Measurements from ENCODE around the gene TMPRSS6. TPM values are rescaled to one million over a fixed set of nuclear protein-coding genes. Genes with fewer than 3 reads are reported as not detected.

Gene TMPRSS6
- total RNA-seq, 1 experiment from 2014 or later: 0.39 TPM

DNA sequence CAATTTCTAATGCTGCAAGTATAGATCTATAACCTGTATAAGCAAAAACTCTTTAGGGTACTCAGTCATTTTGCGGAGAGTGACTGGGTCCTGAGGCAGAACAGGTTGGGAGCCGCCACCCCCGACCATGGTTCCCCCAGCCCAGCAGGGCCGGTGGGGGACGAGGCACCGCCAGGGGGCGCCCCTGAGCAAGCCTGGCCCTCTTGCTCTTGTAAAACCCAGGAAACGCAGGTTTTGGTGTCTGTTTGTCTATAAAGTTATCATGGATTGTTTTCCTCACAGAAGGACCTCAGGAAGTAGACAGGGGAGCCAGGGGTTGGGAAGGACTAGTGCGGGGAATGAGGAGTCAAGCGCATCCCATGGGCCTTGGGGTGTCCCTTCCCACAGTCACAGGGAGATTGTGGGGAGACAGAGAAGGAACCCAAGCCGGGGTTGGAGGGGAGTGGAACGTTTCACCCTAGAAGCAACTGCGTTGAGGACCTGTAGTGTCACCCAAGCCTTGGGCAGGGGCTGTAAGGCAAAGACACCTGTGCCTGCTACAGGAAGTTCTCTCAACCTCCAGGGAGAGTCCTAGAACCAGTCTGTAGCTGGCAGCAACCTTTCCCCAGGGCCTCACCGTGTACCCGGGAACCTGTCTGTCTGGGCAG, 31.6 kb downstream of the TMPRSS6 start:
- H3K27me3 ChIP-seq (ENCODE audit: insufficient read depth, low read length): peaks cover 18% of the 10 kb centered on the region
- no peaks in the 10 kb centered on the region for H3K9me3 ChIP-seq (ENCODE audit: control insufficient read depth in 1 of 2, insufficient read depth in 1 of 2, low read depth in 1 of 2, low read length in 2 of 2)
- H3K9ac ChIP-seq (ENCODE audit: low read length): no peak overlapping the region
- no peaks in the 10 kb centered on the region for H3K9me2 ChIP-seq (ENCODE audit: insufficient read depth)
- DNase-seq (ENCODE audit: low read depth, low spot score): peak; percentile 26
- no TSS peak for BruUV-seq (replicated peaks)
- no peaks in the 10 kb centered on the region for H3K79me2 ChIP-seq (ENCODE audit: insufficient read depth, low read length)
- ChIA-PET POLR2A (interaction anchor here (0.7 kb wide), 1 partner anchor 827 kb away, joined by 3 read pairs; no protein-coding TSS in a partner anchor), CTCF (interaction anchor here (0.8 kb wide), 1 partner anchor 44 kb away, joined by 3 read pairs; no protein-coding TSS in a partner anchor), RAD21 (ENCODE audit: low non-redundant PET in 1 of 2, low total read pairs in 2 of 2, uncharacterized antibody in 2 of 2, unreplicated experiment in 2 of 2) (no interaction called here)
- H3K4me3 ChIP-seq (replicated peaks in 1 of 2; ENCODE audit: low read depth in 1 of 2, low read length in 2 of 2): no peak overlapping the region
- no peak overlapping the region for H3K27ac ChIP-seq (ENCODE audit: low read depth, low read length)
- peak overlapping the region; percentile 61 for H2AFZ ChIP-seq (ENCODE audit: low read depth, low read length, poor library complexity, severe bottlenecking)
- intact Hi-C loops (cut with micrococcal nuclease): loop anchor here (1.0 kb wide), 1 partner anchor 119 kb away; no protein-coding TSS in a partner anchor
- no peaks in the 10 kb centered on the region for H4K20me1 ChIP-seq (ENCODE audit: insufficient read depth)
- H3K4me2 ChIP-seq (ENCODE audit: low read length): no peak overlapping the region
- peak; percentile 92 for ATAC-seq
- peaks cover 0 to 5% of the 10 kb centered on the region in 2 experiments; a peak in 2 of 4 replicates for H3K4me1 ChIP-seq (ENCODE audit: control insufficient read depth in 1 of 2, insufficient read depth in 2 of 2, low read length in 2 of 2)
- no peaks in the 10 kb centered on the region for H3K36me3 ChIP-seq (ENCODE audit: control insufficient read depth in 1 of 2, insufficient read depth in 2 of 2, low read length in 2 of 2)
- TF ChIP-seq SIN3A (IDR thresholded peaks at IDR 0.05; ENCODE audit: low read depth) (no peak), EZH2 (IDR thresholded peaks at IDR 0.05) (no peak), ZNF274 (IDR thresholded peaks at IDR 0.05; ENCODE audit: low read depth, low read length) (no peak), ZFX (IDR thresholded peaks at IDR 0.05) (no peak), CBX3 (IDR thresholded peaks at IDR 0.05; ENCODE audit: low read depth) (no peak), POLR2AphosphoS5 (IDR thresholded peaks at IDR 0.05; ENCODE audit: low read depth, low read length) (no peak), JUND (IDR thresholded peaks at IDR 0.05) (no peak), EGR1 (IDR thresholded peaks at IDR 0.05; ENCODE audit: low read depth) (no peak), YY1 (IDR thresholded peaks at IDR 0.05; ENCODE audit: extremely low read depth, insufficient replicate concordance, low read depth, low read length) (no peak), EZH2phosphoT487 (IDR thresholded peaks at IDR 0.05; ENCODE audit: borderline replicate concordance) (no peak), RAD21 (IDR thresholded peaks at IDR 0.05; ENCODE audit: low read depth) (peak; percentile 83)
- TF ChIP-seq, protein P1, sequence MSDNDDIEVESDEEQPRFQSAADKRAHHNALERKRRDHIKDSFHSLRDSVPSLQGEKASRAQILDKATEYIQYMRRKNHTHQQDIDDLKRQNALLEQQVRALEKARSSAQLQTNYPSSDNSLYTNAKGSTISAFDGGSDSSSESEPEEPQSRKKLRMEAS (IDR thresholded peaks at IDR 0.05): no peak
- TF ChIP-seq, protein P2, sequence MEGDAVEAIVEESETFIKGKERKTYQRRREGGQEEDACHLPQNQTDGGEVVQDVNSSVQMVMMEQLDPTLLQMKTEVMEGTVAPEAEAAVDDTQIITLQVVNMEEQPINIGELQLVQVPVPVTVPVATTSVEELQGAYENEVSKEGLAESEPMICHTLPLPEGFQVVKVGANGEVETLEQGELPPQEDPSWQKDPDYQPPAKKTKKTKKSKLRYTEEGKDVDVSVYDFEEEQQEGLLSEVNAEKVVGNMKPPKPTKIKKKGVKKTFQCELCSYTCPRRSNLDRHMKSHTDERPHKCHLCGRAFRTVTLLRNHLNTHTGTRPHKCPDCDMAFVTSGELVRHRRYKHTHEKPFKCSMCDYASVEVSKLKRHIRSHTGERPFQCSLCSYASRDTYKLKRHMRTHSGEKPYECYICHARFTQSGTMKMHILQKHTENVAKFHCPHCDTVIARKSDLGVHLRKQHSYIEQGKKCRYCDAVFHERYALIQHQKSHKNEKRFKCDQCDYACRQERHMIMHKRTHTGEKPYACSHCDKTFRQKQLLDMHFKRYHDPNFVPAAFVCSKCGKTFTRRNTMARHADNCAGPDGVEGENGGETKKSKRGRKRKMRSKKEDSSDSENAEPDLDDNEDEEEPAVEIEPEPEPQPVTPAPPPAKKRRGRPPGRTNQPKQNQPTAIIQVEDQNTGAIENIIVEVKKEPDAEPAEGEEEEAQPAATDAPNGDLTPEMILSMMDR (IDR thresholded peaks at IDR 0.05 in 2 of 3, conservative IDR thresholded peaks at IDR 0.05 in 1 of 3; ENCODE audit: borderline replicate concordance in 1 of 3, insufficient read depth in 1 of 3, low read depth in 2 of 3, low read length in 2 of 3): peak; percentile 80 to 100 (median 99); a peak in 5 of 6 replicates

All from HCT116 (cell line).